ENCODE data around the gene RANBP10.

Gene RANBP10

GRCh38 chr16:67833415-67834241, 27.3 kb upstream of the RANBP10 start:
- Histone ChIP-seq H2AFZ (ENCODE audit: low read depth, low read length) (peak overlapping the region; percentile 85), H3K79me2 (ENCODE audit: insufficient read depth, low read length) (peaks cover 23% of the 10 kb centered on the region), H4K20me1 (ENCODE audit: insufficient read depth, low read length) (no peaks in the 10 kb centered on the region; the same call in 1 of the 2 replicates), H3K4me3 (ENCODE audit: low read depth in 1 of 2, low read length in 2 of 2) (peak overlapping the region; percentile 51 to 76), H3K27ac (ENCODE audit: low read length) (peak overlapping the region; percentile 73), H3K9me3 (ENCODE audit: insufficient read depth, low read length, severe bottlenecking) (no peaks in the 10 kb centered on the region), H3K36me3 (ENCODE audit: insufficient read depth, low read length) (peaks cover 35% of the 10 kb centered on the region), H3K27me3 (ENCODE audit: insufficient read depth, low read length, poor library complexity) (no peaks in the 10 kb centered on the region), H3K4me1 (ENCODE audit: insufficient read depth, low read length) (peaks cover 24% of the 10 kb centered on the region), H3K4me2 (ENCODE audit: insufficient read depth, low read length) (peak overlapping the region; percentile 87), H3K9ac (ENCODE audit: low read depth, low read length) (peak overlapping the region; percentile 72)
- DNase-seq (peak; percentile 94), ATAC-seq (ENCODE audit: insufficient read depth, low read depth) (peak; percentile 99)
- TF ChIP-seq EZH2 (IDR thresholded peaks at IDR 0.05; ENCODE audit: borderline replicate concordance, low read depth, low read length, severe bottlenecking): no peak
- no peak for TF ChIP-seq CTCF (IDR thresholded peaks at IDR 0.05; ENCODE audit: borderline replicate concordance, extremely low read depth, low read length, poor library complexity, severe bottlenecking)

- H3K4me3 ChIP-seq (ENCODE audit: low read depth in 1 of 2, low read length in 2 of 2): peak overlapping the region; percentile 51 to 76; a peak in 3 of 4 replicates
- peak overlapping the region; percentile 72 for H3K9ac ChIP-seq (ENCODE audit: low read depth, low read length)
- H3K36me3 ChIP-seq (ENCODE audit: insufficient read depth, low read length): peaks cover 41% of the 10 kb centered on the region
- peak overlapping the region; percentile 73 for H3K27ac ChIP-seq (ENCODE audit: low read length)
- H2AFZ ChIP-seq (ENCODE audit: low read depth, low read length): peak overlapping the region; percentile 85
- ATAC-seq (ENCODE audit: insufficient read depth, low read depth): no peak
- peaks cover 23% of the 10 kb centered on the region for H3K79me2 ChIP-seq (ENCODE audit: insufficient read depth, low read length)
- H3K9me3 ChIP-seq (ENCODE audit: insufficient read depth, low read length, severe bottlenecking): no peaks in the 10 kb centered on the region
- H3K27me3 ChIP-seq (ENCODE audit: insufficient read depth, low read length, poor library complexity): no peaks in the 10 kb centered on the region
- H4K20me1 ChIP-seq (ENCODE audit: insufficient read depth, low read length): no peaks in the 10 kb centered on the region; the same call in 1 of the 2 replicates
- H3K4me2 ChIP-seq (ENCODE audit: insufficient read depth, low read length): peak overlapping the region; percentile 87
- peaks cover 24% of the 10 kb centered on the region for H3K4me1 ChIP-seq (ENCODE audit: insufficient read depth, low read length)
- TF ChIP-seq EZH2 (IDR thresholded peaks at IDR 0.05; ENCODE audit: borderline replicate concordance, low read depth, low read length, severe bottlenecking): no peak
- TF ChIP-seq CTCF (IDR thresholded peaks at IDR 0.05; ENCODE audit: borderline replicate concordance, extremely low read depth, low read length, poor library complexity, severe bottlenecking): no peak
- no peak for DNase-seq
These were observed 26.7 kb upstream of the RANBP10 start for GRCh38 chr16:67833030-67833414.

GRCh38 chr16:67828651-67829050, 22.3 kb upstream of the RANBP10 start:
- Histone ChIP-seq H4K20me1 (ENCODE audit: insufficient read depth, low read length) (no peaks in the 10 kb centered on the region; the same call in 1 of the 2 replicates), H3K79me2 (ENCODE audit: insufficient read depth, low read length) (peaks cover 23% of the 10 kb centered on the region), H3K4me2 (ENCODE audit: insufficient read depth, low read length) (no peak overlapping the region), H3K27ac (ENCODE audit: low read length) (no peak overlapping the region), H3K9me3 (ENCODE audit: insufficient read depth, low read length, severe bottlenecking) (no peaks in the 10 kb centered on the region), H3K36me3 (ENCODE audit: insufficient read depth, low read length) (peaks cover 54% of the 10 kb centered on the region), H3K9ac (ENCODE audit: low read depth, low read length) (no peak overlapping the region), H3K4me3 (ENCODE audit: low read depth in 1 of 2, low read length in 2 of 2) (no peak overlapping the region), H2AFZ (ENCODE audit: low read depth, low read length) (no peak overlapping the region), H3K4me1 (ENCODE audit: insufficient read depth, low read length) (peaks cover 17% of the 10 kb centered on the region), H3K27me3 (ENCODE audit: insufficient read depth, low read length, poor library complexity) (no peaks in the 10 kb centered on the region)
- DNase-seq (no peak), ATAC-seq (ENCODE audit: insufficient read depth, low read depth) (no peak)
- TF ChIP-seq EZH2 (IDR thresholded peaks at IDR 0.05; ENCODE audit: borderline replicate concordance, low read depth, low read length, severe bottlenecking) (no peak), CTCF (IDR thresholded peaks at IDR 0.05; ENCODE audit: borderline replicate concordance, extremely low read depth, low read length, poor library complexity, severe bottlenecking) (no peak)
